ENCODE measurements around the gene NECAB3. TPM values are rescaled to one million over a fixed set of nuclear protein-coding genes. Genes with fewer than 3 reads are reported as not detected.

The NECAB3 gene
- total and polyA plus RNA-seq, 2 of the 13 experiments (the other 11 are each of a cell fraction or from before 2014, with no cell fraction given), result 61.5 to 65.5 TPM

DNA sequence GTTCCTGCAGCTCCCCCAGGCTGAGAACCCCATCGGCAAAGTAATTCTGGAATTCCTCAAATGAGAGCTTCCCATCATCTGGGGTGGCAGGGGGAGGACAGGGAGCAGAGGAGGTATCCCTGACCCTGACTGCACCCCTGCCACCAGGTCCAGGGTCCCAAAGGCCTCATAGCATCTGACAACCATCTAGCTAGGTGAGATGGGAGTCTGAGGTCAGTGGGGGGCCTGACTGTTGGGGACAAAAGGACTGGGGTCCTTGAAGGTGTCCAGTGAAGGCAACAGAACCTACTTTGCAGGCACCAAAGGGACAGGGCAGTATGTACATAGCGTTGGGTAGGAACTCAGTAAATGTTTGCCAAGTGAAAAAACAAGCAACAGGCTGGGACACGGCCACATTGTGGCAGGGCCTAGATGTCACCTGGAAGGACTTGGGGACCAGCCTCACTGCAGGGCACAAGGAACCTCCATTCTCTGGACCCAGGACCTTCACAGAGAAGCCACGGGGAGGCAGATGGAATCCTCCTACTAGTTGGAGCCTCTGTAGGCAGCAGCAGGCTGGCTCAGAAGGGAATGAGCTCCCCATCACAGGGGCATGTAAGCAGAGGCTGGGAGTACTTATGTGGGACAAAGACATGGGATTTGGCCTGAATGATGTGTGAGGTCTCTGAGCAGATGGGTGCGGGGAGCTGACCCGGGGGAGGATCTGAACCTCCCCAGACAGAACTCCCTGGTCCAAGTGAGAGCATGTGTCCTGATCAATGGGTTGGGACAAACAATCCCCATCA is 3.3 kb downstream of the NECAB3 start (continued):
- TF ChIP-seq ZNF256 (CRISPR knock-in tag; conservative IDR thresholded peaks at IDR 0.05), result 0 out of 2 replicates have a peak, but pooled peaks have one; percentile 41
- TF ChIP-seq, protein P1, sequence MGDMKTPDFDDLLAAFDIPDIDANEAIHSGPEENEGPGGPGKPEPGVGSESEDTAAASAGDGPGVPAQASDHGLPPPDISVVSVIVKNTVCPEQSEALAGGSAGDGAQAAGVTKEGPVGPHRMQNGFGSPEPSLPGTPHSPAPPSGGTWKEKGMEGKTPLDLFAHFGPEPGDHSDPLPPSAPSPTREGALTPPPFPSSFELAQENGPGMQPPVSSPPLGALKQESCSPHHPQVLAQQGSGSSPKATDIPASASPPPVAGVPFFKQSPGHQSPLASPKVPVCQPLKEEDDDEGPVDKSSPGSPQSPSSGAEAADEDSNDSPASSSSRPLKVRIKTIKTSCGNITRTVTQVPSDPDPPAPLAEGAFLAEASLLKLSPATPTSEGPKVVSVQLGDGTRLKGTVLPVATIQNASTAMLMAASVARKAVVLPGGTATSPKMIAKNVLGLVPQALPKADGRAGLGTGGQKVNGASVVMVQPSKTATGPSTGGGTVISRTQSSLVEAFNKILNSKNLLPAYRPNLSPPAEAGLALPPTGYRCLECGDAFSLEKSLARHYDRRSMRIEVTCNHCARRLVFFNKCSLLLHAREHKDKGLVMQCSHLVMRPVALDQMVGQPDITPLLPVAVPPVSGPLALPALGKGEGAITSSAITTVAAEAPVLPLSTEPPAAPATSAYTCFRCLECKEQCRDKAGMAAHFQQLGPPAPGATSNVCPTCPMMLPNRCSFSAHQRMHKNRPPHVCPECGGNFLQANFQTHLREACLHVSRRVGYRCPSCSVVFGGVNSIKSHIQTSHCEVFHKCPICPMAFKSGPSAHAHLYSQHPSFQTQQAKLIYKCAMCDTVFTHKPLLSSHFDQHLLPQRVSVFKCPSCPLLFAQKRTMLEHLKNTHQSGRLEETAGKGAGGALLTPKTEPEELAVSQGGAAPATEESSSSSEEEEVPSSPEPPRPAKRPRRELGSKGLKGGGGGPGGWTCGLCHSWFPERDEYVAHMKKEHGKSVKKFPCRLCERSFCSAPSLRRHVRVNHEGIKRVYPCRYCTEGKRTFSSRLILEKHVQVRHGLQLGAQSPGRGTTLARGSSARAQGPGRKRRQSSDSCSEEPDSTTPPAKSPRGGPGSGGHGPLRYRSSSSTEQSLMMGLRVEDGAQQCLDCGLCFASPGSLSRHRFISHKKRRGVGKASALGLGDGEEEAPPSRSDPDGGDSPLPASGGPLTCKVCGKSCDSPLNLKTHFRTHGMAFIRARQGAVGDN (CRISPR knock-in tag; IDR thresholded peaks at IDR 0.05), result no peak
- peak; percentile 28; the same call in 1 of the 2 replicates for TF ChIP-seq ZFY (CRISPR knock-in tag; IDR thresholded peaks at IDR 0.05)
- no peak for TF ChIP-seq EP300 (IDR thresholded peaks at IDR 0.05; ENCODE audit: low read depth in 2 of 2, low read length in 2 of 2)
- TF ChIP-seq EP300 (CRISPR knock-in tag; IDR thresholded peaks at IDR 0.05; ENCODE audit: borderline replicate concordance), result no peak
- TF ChIP-seq, protein P2, sequence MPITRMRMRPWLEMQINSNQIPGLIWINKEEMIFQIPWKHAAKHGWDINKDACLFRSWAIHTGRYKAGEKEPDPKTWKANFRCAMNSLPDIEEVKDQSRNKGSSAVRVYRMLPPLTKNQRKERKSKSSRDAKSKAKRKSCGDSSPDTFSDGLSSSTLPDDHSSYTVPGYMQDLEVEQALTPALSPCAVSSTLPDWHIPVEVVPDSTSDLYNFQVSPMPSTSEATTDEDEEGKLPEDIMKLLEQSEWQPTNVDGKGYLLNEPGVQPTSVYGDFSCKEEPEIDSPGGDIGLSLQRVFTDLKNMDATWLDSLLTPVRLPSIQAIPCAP (CRISPR knock-in tag; IDR thresholded peaks at IDR 0.05; ENCODE audit: low read depth), result no peak
- TF ChIP-seq ZNF235 (CRISPR knock-in tag; IDR thresholded peaks at IDR 0.05; ENCODE audit: borderline replicate concordance), result 0 out of 2 replicates have a peak, but pooled peaks have one; percentile 7
- TF ChIP-seq, protein P3, sequence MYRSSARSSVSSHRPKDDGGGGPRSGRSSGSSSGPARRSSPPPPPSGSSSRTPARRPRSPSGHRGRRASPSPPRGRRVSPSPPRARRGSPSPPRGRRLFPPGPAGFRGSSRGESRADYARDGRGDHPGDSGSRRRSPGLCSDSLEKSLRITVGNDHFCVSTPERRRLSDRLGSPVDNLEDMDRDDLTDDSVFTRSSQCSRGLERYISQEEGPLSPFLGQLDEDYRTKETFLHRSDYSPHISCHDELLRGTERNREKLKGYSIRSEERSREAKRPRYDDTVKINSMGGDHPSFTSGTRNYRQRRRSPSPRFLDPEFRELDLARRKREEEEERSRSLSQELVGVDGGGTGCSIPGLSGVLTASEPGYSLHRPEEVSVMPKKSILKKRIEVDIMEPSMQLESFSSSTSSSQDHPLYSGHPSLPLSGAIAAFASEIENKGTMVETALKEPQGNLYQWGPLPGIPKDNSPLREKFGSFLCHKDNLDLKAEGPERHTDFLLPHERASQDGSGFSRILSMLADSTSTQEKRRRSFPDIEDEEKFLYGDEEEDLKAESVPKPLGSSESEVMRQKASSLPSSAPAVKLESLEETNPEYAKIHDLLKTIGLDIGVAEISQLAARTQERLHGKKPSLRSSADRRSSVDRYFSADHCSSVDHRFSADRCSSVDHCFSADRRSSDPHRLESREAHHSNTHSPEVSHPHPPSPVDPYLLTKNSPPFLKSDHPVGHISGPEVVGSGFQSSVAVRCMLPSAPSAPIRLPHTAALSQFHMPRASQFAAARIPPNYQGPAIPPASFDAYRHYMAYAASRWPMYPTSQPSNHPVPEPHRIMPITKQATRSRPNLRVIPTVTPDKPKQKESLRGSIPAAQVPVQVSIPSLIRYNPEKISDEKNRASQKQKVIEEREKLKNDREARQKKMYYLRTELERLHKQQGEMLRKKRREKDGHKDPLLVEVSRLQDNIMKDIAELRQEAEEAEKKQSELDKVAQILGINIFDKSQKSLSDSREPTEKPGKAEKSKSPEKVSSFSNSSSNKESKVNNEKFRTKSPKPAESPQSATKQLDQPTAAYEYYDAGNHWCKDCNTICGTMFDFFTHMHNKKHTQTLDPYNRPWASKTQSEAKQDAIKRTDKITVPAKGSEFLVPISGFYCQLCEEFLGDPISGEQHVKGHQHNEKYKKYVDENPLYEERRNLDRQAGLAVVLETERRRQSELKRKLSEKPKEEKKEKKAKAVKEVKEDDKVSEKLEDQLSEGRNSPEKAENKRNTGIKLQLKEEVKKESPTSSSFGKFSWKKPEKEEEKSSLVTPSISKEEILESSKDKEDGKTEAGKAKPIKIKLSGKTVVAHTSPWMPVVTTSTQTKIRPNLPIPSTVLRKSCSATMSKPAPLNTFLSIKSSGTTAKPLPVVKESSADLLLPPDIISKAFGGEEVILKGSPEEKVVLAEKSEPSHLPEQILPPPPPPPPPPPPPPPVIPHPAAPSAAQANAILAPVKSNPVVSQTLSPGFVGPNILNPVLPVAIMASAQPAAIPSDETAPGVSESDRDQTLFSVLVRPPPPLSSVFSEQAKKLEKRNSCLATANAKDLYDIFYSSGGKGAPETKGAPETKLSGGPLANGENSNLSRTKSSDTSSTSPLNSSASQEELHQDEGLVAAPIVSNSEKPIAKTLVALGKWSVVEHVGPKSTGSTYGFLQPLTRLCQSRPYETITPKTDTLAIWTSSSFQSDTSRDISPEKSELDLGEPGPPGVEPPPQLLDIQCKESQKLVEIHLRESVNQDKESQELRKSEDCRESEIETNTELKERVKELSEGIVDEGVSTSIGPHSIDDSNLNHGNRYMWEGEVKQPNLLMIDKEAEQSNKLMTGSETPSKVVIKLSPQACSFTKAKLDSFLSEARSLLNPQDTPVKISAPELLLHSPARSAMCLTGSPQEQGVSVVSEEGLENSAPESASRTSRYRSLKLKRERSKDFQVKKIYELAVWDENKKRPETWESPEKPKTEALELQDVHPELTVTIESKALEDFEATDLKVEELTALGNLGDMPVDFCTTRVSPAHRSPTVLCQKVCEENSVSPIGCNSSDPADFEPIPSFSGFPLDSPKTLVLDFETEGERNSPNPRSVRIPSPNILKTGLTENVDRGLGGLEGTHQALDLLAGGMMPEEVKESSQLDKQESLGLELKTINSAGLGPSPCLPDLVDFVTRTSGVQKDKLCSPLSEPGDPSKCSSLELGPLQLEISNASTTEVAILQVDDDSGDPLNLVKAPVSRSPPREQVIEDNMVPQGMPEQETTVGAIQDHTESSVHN (CRISPR knock-in tag; IDR thresholded peaks at IDR 0.05), result peak; percentile 81; the same call in 1 of the 2 replicates
